Epithelial cell of proximal tubule (primary cell): Measurements from ENCODE around the gene SPATS2L. TPM values are rescaled to one million over a fixed set of nuclear protein-coding genes. Genes with fewer than 3 reads are reported as not detected.

Source experiments
- DNase-seq: peaks from one replicate; pipeline ENCODE4 v3.0.0-alpha.2; 2011; ENCODE audit warnings: low read depth
- H3K4me3 ChIP-seq: 2 replicates; pipeline ENCODE4 v1.5.1; 2011; ENCODE audit warnings: low read depth, mild to moderate bottlenecking, low read length
- total RNA-seq: library from RNA; depleted of rRNA; stranded (reverse); fragments of >200 nt; gene quantifications from 2 replicates; pipeline ENCODE4 v1.2.3, GENCODE V29; 2015
- TF ChIP-seq, protein P1 (sequence below): conservative IDR thresholded peaks from 2 replicates; pipeline ENCODE4 v1.5.1; 2012; ENCODE audit warnings: low read depth, mild to moderate bottlenecking, low read length

The SPATS2L gene
- total RNA-seq, 1 donor from 2014 or later = 93.9 TPM

DNA sequence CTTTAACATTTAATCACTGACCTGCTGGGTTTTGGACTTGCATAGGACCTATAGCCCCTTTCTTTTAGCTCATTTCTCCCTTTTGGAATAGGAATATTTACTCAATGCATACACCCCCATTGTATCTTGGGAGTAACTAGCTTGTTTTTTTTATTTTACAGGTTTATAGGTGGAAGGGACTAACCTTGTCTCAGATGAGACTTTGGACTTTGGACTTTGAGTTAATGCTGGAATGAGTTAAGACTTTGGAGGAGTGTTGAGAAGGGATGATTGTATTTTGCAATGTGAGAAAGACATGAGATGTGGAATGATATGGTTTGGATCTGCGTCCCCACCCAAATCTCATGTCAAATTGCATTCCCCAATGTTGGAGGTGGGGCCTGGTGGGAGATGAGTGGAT, 43.2 kb upstream of the SPATS2L start:
- TF ChIP-seq, protein P1, sequence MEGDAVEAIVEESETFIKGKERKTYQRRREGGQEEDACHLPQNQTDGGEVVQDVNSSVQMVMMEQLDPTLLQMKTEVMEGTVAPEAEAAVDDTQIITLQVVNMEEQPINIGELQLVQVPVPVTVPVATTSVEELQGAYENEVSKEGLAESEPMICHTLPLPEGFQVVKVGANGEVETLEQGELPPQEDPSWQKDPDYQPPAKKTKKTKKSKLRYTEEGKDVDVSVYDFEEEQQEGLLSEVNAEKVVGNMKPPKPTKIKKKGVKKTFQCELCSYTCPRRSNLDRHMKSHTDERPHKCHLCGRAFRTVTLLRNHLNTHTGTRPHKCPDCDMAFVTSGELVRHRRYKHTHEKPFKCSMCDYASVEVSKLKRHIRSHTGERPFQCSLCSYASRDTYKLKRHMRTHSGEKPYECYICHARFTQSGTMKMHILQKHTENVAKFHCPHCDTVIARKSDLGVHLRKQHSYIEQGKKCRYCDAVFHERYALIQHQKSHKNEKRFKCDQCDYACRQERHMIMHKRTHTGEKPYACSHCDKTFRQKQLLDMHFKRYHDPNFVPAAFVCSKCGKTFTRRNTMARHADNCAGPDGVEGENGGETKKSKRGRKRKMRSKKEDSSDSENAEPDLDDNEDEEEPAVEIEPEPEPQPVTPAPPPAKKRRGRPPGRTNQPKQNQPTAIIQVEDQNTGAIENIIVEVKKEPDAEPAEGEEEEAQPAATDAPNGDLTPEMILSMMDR = no peak
- DNase-seq = no peak
- H3K4me3 ChIP-seq = no peak overlapping the region

DNA sequence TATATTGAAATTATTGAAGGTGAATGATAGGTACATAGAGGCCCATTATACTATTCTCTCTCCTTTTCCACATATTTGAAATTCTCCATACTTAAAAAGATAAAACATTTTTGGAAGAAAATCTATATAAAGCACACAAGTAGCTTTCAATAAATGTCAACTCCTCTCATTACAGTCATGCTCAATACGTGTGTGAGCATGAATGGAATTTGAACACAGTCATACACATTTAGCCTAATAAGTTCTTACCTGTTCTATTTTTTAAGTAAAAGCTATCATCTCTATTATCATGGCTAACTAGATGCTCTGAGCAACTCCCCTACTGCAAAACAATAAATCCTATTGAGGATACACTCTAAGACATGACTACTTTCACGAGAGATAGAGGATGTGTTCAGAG, 41.9 kb upstream of the SPATS2L start:
- TF ChIP-seq, protein P1 = no peak
- no peak overlapping the region for H3K4me3 ChIP-seq
- DNase-seq = no peak

DNA sequence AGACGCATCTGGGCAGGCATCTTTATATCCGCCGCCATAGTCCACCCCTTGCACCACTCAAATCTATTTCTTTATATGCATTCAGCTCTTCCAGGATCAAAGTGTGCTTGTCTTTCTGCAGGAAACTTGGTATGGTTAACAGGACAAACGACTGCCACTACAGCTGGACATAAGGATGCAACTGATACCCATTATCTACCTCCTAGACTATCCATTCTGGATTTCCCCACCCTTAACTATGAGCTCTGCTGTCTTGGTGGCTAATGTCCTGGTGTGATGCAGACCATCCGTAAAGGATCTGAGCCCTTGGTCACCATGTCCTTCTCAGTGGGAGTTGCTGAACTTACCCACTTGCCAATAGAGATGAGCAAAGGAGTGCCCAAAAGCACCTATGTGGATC, 40.1 kb upstream of the SPATS2L start:
- H3K4me3 ChIP-seq = no peak overlapping the region
- no peak for DNase-seq
- TF ChIP-seq, protein P1 = no peak

DNA sequence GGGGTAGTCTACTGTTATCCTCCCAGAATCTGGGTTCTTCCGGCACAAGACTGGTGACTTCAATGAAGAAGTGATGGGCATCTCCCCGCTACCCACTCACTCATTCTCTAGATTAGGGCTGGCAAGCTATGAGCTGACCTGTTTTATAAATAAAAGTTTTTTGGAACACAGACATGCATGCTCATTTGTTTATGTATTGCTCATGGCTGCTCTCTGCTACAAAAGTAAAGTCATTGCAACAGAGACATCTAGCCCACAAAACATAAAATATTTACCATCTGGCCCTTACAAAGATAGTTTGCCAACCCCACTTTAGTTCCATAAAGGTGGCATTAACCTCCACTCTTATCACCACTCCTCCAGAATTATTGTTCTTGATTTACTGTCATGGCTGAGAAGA, 39.1 kb upstream of the SPATS2L start:
- no peak overlapping the region for H3K4me3 ChIP-seq
- TF ChIP-seq, protein P1 = no peak
- no peak for DNase-seq

DNA sequence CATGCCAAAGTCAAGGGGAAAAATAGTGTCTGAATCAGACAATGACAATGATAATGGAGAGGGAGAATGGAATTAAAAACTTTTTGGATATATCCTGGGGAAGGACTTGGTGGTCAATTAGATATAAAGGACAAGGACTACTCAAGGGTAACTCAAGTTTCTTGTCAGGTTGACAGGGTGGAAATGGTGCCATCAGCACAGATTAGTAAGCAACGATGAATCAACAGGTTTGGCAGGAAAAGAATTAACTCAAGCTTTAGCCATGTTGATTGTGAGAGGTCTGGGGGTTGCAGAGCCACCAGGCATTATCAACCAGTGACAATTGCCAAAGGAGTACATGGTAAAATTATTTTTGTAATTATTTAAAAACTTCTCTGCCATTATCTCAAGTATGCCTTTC, 35.8 kb upstream of the SPATS2L start:
- TF ChIP-seq, protein P1 = no peak
- H3K4me3 ChIP-seq = no peak overlapping the region

DNA sequence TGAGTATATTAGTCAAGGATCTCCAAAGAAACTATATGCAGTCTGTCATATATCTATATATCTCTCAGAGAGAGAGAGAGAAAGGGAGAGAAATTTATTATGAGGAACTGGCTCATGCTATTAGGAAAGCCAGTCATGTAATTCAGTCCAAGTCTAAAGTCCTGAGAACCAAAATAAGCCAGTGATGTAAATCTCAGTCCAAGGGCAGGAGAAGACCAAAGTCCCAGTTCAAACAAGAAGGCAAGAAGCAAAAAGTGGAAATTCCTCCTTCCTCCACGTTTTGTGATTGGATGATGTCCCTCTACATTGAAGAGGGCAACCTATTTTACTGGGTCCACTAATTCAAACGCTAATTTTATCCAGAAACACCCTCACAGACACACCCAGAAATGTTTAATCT, 34.2 kb upstream of the SPATS2L start:
- H3K4me3 ChIP-seq = no peak overlapping the region
- no peak for DNase-seq
- TF ChIP-seq, protein P1 = no peak

More for the DNA sequence above, 35.8 kb upstream of the SPATS2L start:
- DNase-seq = no peak
